ENCODE data around the gene NDUFB3.
A peak's percentile ranks its signal among the peaks of the same experiment; 100 is the strongest.
"Not testable (repeated sequence)": the region's sequence is repeated elsewhere in the genome, so short reads cannot be mapped to it uniquely, and the experiment has no call there.

Gene NDUFB3

GRCh38 chr2:201063516-201063915 is 8.3 kb upstream of the NDUFB3 start:
- H3K4me1 Mint-ChIP-seq, result peaks cover 59% of the 10 kb centered on the region
- H3K4me3 Mint-ChIP-seq, result peak overlapping the region; percentile 82
- H3K27me3 Mint-ChIP-seq, H3K9me3 Mint-ChIP-seq, ATAC-seq: not testable (repeated sequence)
- H3K27ac Mint-ChIP-seq, result peak overlapping the region; percentile 100
- peaks cover 21% of the 10 kb centered on the region for H3K36me3 Mint-ChIP-seq (ENCODE audit: low read depth)
- DNase-seq, result peak; percentile 68

DNA sequence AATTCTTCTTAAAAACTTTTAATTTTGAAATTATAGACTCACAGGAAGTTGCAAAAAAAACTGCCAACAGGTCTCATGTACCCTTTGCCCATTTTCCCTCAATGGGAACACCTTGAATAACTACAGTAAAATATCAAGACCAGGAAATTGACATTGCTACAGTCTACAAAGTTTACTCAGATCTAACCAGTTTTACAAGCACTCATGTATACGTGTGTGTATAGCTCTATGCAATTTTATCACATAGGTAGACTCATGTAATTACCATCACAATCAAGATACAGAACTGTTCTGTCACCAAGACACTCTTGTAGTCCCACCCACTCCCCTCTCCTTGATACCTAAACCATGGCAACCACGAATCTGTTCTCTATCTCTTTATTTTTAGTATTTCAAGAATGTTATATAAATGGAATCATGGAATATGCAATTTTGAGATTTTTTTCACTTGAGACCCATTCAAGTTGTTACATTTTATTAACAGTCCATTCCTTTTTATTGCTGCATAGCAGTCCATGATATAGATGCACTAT is 6.9 kb upstream of the NDUFB3 start:
- Mint-ChIP-seq H3K36me3 (ENCODE audit: low read depth) (peaks cover 17% of the 10 kb centered on the region), H3K27ac (peak overlapping the region; percentile 28), H3K4me1 (peaks cover 61% of the 10 kb centered on the region), H3K27me3 (peaks cover 3% of the 10 kb centered on the region), H3K9me3 (peaks cover 9% of the 10 kb centered on the region), H3K4me3 (no peak overlapping the region)
- DNase-seq, result no peak
- ATAC-seq, result no peak

GRCh38 chr2:201070948-201071478 is 788 bp upstream of the NDUFB3 start:
- Mint-ChIP-seq H3K27ac (peak overlapping the region; percentile 92), H3K4me3 (peak overlapping the region; percentile 89), H3K4me1 (peaks cover 63% of the 10 kb centered on the region), H3K27me3 (no peaks in the 10 kb centered on the region), H3K36me3 (ENCODE audit: low read depth) (peaks cover 3% of the 10 kb centered on the region), H3K9me3 (no peaks in the 10 kb centered on the region)
- DNase-seq (no peak), ATAC-seq (peak; percentile 34)

- no peak for ATAC-seq
- H3K36me3 Mint-ChIP-seq (ENCODE audit: low read depth), result peaks cover 3% of the 10 kb centered on the region
- peaks cover 53% of the 10 kb centered on the region for H3K4me1 Mint-ChIP-seq
- H3K4me3 Mint-ChIP-seq, result peak overlapping the region; percentile 89
- H3K27ac Mint-ChIP-seq, result peak overlapping the region; percentile 92
- H3K27me3 Mint-ChIP-seq, result no peaks in the 10 kb centered on the region
- no peak for DNase-seq
- no peaks in the 10 kb centered on the region for H3K9me3 Mint-ChIP-seq
Measured at GRCh38 chr2:201072201-201072530, 365 bp downstream of the NDUFB3 start.

GRCh38 chr2:201073071-201073470 is 1.3 kb downstream of the NDUFB3 start:
- Mint-ChIP-seq H3K27me3 (no peaks in the 10 kb centered on the region), H3K9me3 (no peaks in the 10 kb centered on the region), H3K27ac (peak overlapping the region; percentile 14), H3K36me3 (ENCODE audit: low read depth) (peaks cover 3% of the 10 kb centered on the region), H3K4me3 (peak overlapping the region; percentile 89), H3K4me1 (peaks cover 53% of the 10 kb centered on the region)
- DNase-seq (no peak), ATAC-seq (no peak)

- Mint-ChIP-seq H3K27ac (no peak overlapping the region), H3K4me1 (peaks cover 39% of the 10 kb centered on the region), H3K27me3 (no peaks in the 10 kb centered on the region), H3K9me3 (no peaks in the 10 kb centered on the region), H3K4me3 (no peak overlapping the region), H3K36me3 (ENCODE audit: low read depth) (peaks cover 7% of the 10 kb centered on the region)
- DNase-seq, result no peak
- no peak for ATAC-seq
Measured at GRCh38 chr2:201074996-201075395, 3.2 kb downstream of the NDUFB3 start.

- no peak for ATAC-seq
- Mint-ChIP-seq H3K27me3 (no peaks in the 10 kb centered on the region), H3K4me3 (no peak overlapping the region), H3K4me1 (peaks cover 3% of the 10 kb centered on the region), H3K9me3 (no peaks in the 10 kb centered on the region), H3K36me3 (ENCODE audit: low read depth) (peaks cover 28% of the 10 kb centered on the region), H3K27ac (peak overlapping the region; percentile 2)
- no peak for DNase-seq
Measured at GRCh38 chr2:201084863-201085262, 13.1 kb downstream of the NDUFB3 start.

GRCh38 chr2:201090574-201090973 is 18.8 kb downstream of the NDUFB3 start:
- ATAC-seq (no peak), DNase-seq (no peak)
- H3K27me3 Mint-ChIP-seq, result no peaks in the 10 kb centered on the region
- H3K36me3 Mint-ChIP-seq (ENCODE audit: low read depth), result peaks cover 16% of the 10 kb centered on the region
- H3K27ac Mint-ChIP-seq, result no peak overlapping the region
- H3K4me3 Mint-ChIP-seq, result no peak overlapping the region
- H3K9me3 Mint-ChIP-seq, result no peaks in the 10 kb centered on the region
- peaks cover 3% of the 10 kb centered on the region for H3K4me1 Mint-ChIP-seq

DNA sequence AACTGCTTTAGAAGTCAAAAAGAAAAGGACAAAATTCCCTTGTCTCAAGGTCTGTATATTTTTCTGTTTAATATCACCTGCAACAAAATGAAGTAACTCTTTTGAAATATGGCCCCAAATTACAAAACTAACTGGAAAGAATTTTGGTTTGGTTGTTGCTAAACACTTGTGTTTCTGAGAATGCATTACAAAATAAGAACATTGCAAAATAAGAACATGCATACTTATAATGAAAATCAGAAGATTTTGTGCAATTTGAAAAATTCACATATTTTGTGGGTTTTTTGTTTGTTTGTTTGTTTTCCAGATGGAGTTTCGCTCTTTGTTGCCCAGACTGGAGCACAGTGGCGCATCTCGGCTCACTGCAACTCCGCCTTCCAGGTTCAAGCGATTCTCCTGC is 21.8 kb downstream of the NDUFB3 start:
- Mint-ChIP-seq H3K36me3 (ENCODE audit: low read depth) (peaks cover 4% of the 10 kb centered on the region), H3K27me3 (no peaks in the 10 kb centered on the region), H3K4me3 (no peak overlapping the region), H3K9me3 (no peaks in the 10 kb centered on the region), H3K27ac (no peak overlapping the region), H3K4me1 (peaks cover 3% of the 10 kb centered on the region)
- DNase-seq, result no peak
- ATAC-seq, result no peak

DNA sequence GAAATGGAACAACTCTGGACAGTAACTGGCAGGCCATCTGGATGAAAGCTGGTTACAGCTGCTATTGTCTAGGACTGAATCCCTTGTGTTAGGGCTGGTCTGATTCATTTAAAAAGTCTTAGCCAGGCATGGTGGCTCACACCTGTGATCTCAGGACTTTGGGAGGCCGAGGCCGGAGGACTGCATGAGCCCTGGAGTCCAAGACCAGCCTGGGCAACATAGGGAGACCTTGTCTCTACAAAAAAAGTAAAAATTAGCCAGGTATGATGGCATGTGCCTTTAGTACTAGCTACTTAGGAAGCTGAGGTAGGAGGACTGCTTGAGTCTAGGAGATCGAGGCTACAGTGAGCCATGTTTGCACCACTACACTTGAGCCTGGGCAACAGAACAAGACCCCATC is 28.7 kb downstream of the NDUFB3 start:
- Mint-ChIP-seq H3K27me3 (no peaks in the 10 kb centered on the region), H3K27ac (no peak overlapping the region), H3K4me1 (no peaks in the 10 kb centered on the region), H3K9me3 (no peaks in the 10 kb centered on the region), H3K36me3 (ENCODE audit: low read depth) (no peaks in the 10 kb centered on the region), H3K4me3 (no peak overlapping the region)
- DNase-seq (no peak), ATAC-seq (no peak)

DNA sequence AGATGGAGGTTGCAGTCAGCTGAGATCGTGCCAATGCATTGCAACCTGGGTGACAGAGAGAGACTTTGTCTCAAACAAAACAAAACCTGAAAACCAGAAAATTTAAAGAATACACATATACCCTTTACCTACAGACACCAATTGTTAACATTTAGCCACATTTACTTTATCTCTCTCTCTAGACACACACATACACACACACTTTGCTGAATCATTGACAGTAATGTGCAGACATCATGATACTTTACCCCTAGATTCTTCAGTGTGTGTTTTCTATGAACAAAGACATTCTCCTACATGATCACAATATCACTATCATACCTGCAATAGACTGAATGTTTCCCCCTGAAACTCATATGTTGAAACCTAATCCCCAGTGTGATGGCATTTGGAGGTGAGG is 34.0 kb downstream of the NDUFB3 start:
- Mint-ChIP-seq H3K36me3 (ENCODE audit: low read depth) (peaks cover 5% of the 10 kb centered on the region), H3K27me3 (no peaks in the 10 kb centered on the region), H3K4me1 (no peaks in the 10 kb centered on the region), H3K27ac (no peak overlapping the region), H3K4me3 (no peak overlapping the region), H3K9me3 (no peaks in the 10 kb centered on the region)
- ATAC-seq, result no peak
- no peak for DNase-seq

DNA sequence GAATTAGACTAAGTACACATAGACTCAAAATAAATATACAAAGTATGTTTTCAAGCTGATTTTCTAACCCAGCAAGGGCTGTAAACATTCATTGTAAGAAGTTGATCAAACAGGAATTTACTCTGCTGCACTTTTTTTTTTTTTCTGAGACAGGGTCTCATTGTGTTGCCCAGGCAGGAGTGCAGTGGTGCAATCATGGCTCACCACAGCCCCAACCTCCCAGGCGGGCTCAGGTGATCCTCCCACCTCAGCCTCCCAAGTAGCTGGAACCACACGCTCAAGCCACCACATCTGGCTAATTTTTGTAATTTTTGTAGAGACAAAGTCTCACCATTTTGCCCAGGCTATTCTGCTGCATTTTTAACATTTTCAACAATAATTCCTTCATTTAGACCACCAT is 35.8 kb downstream of the NDUFB3 start:
- ATAC-seq (no peak), DNase-seq (no peak)
- Mint-ChIP-seq H3K9me3 (no peaks in the 10 kb centered on the region), H3K36me3 (ENCODE audit: low read depth) (peaks cover 5% of the 10 kb centered on the region), H3K4me3 (no peak overlapping the region), H3K4me1 (peaks cover 3% of the 10 kb centered on the region), H3K27ac (no peak overlapping the region), H3K27me3 (no peaks in the 10 kb centered on the region)

- DNase-seq (no peak), ATAC-seq (no peak)
- H3K4me3 Mint-ChIP-seq, result no peak overlapping the region
- H3K27ac Mint-ChIP-seq, result no peak overlapping the region
- H3K36me3 Mint-ChIP-seq (ENCODE audit: low read depth), result peaks cover 5% of the 10 kb centered on the region
- H3K4me1 Mint-ChIP-seq, result peaks cover 4% of the 10 kb centered on the region
- no peaks in the 10 kb centered on the region for H3K9me3 Mint-ChIP-seq
- H3K27me3 Mint-ChIP-seq, result no peaks in the 10 kb centered on the region
Measured at GRCh38 chr2:201108341-201108740, 36.5 kb downstream of the NDUFB3 start.

DNA sequence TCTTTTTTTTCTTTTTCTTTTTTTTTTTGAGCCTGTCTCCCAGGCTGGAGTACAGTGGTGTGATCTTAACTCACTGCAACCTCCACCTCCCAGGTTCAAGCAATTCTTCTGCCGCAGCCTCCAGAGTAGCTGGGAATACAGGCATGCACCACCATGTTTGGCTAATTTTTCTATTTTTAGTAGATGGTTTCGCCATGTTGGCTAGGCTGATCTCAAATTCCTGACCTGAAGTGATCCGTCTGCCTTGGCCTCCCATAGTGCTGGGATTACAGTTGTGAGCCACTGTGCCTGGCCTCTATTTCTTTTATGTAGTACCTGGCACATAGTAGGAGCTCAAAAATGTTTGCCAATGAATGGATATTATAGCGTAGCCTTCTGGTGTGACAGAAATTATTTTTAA is 37.4 kb downstream of the NDUFB3 start:
- Mint-ChIP-seq H3K4me1 (peaks cover 9% of the 10 kb centered on the region), H3K4me3 (no peak overlapping the region), H3K36me3 (ENCODE audit: low read depth) (peaks cover 5% of the 10 kb centered on the region), H3K27me3 (no peaks in the 10 kb centered on the region), H3K27ac (no peak overlapping the region), H3K9me3 (no peaks in the 10 kb centered on the region)
- no peak for ATAC-seq
- no peak for DNase-seq

- Mint-ChIP-seq H3K4me3 (no peak overlapping the region), H3K36me3 (ENCODE audit: low read depth) (peaks cover 5% of the 10 kb centered on the region), H3K27me3 (no peaks in the 10 kb centered on the region), H3K27ac (no peak overlapping the region), H3K4me1 (peaks cover 22% of the 10 kb centered on the region), H3K9me3 (no peaks in the 10 kb centered on the region)
- no peak for ATAC-seq
- no peak for DNase-seq
Measured at GRCh38 chr2:201110615-201111014, 38.8 kb downstream of the NDUFB3 start.

DNA sequence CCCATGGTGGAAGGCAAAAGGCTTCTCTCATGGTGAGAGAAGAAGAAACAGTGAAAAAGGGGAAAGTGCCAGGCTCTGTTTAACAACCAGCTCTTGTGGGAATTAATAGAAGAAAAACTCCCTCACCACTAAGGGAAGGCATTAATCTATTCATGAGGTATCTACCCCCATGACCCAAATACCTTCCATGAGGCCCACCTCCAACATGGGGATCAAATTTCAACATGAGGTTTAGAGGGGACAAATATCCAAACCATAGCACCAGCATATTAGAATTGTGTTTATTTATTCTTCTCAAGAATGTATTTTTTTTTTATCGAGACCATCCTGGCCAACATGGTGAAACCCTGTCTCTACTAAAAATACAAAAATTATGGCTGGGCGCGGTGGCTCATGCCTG is 39.3 kb downstream of the NDUFB3 start:
- Mint-ChIP-seq H3K27ac (no peak overlapping the region), H3K4me1 (peaks cover 27% of the 10 kb centered on the region), H3K36me3 (ENCODE audit: low read depth) (peaks cover 2% of the 10 kb centered on the region), H3K4me3 (no peak overlapping the region), H3K27me3 (no peaks in the 10 kb centered on the region), H3K9me3 (no peaks in the 10 kb centered on the region)
- ATAC-seq, result no peak
- DNase-seq, result no peak
